Loucy (cell line): Measurements from ENCODE around the gene SAPCD1.
A peak's percentile ranks its signal among the peaks of the same experiment; 100 is the strongest.

Experiments used
- H2AFZ ChIP-seq: fragments of 200-600 bp; sonication (generic); 2 replicates; pipeline ENCODE4 v1.6.0; 2016; ENCODE audit warnings: antibody characterized with exemption, mild to moderate bottlenecking, low read length, moderate library complexity
- H3F3A ChIP-seq: fragments of 200-600 bp; 2 replicates; pipeline ENCODE4 v1.6.0; 2016; ENCODE audit warnings: antibody characterized with exemption, low read depth, mild to moderate bottlenecking
- H3K27me3 ChIP-seq: fragments of 200-600 bp; sonication (generic); 2 replicates; pipeline ENCODE4 v1.6.1; 2014; ENCODE audit warnings: low read length, mild to moderate bottlenecking; ENCODE audit not compliant: insufficient read depth, poor library complexity, severe bottlenecking
- H3K36me3 ChIP-seq: fragments of 200-600 bp; sonication (generic); 2 replicates; pipeline ENCODE4 v1.6.1; 2016; ENCODE audit warnings: low read length; ENCODE audit not compliant: insufficient read depth
- H3K4me1 ChIP-seq: fragments of 200-600 bp; sonication (generic); 2 replicates; pipeline ENCODE4 v1.5.1; 2014; ENCODE audit warnings: low read length, mild to moderate bottlenecking; ENCODE audit not compliant: insufficient read depth, poor library complexity, severe bottlenecking
- H3K4me2 ChIP-seq: fragments of 200-600 bp; sonication (generic); 2 replicates; pipeline ENCODE4 v1.6.0; 2014; ENCODE audit warnings: antibody characterized with exemption, low read length, low read depth, mild to moderate bottlenecking; ENCODE audit not compliant: poor library complexity, severe bottlenecking
- H3K4me3 ChIP-seq: fragments of 200-600 bp; sonication (generic); 2 replicates; pipeline ENCODE4 v1.5.1; 2014; ENCODE audit warnings: low read length, mild to moderate bottlenecking, mixed read lengths; ENCODE audit not compliant: poor library complexity, severe bottlenecking
- H3K79me2 ChIP-seq: fragments of 200-600 bp; sonication (generic); 2 replicates; pipeline ENCODE4 v1.6.1; 2014; ENCODE audit warnings: low read length; ENCODE audit not compliant: insufficient read depth
- H3K9ac ChIP-seq: fragments of 200-600 bp; sonication (generic); 2 replicates; pipeline ENCODE4 v1.6.0; 2014; ENCODE audit warnings: mild to moderate bottlenecking, low read depth, low read length, moderate library complexity; ENCODE audit not compliant: poor library complexity, severe bottlenecking
- H3K9me2 ChIP-seq: fragments of 200-600 bp; sonication (generic); replicated peaks from 2 replicates; pipeline ENCODE4 v1.6.1; 2016; ENCODE audit warnings: low read depth, low read length, mixed read lengths
- H3K9me3 ChIP-seq: fragments of 200-600 bp; sonication (generic); 2 replicates; pipeline ENCODE4 v1.6.1; 2014; ENCODE audit warnings: mild to moderate bottlenecking, antibody characterized with exemption, low read length, low read depth; ENCODE audit not compliant: insufficient read depth
- H4K20me1 ChIP-seq: fragments of 200-600 bp; sonication (generic); 2 replicates; pipeline ENCODE4 v1.6.0; 2014; ENCODE audit warnings: antibody characterized with exemption, low read length, mild to moderate bottlenecking; ENCODE audit not compliant: insufficient read depth, poor library complexity, severe bottlenecking
- CTCF ChIP-seq: fragments of 200-600 bp; sonication (generic); conservative IDR thresholded peaks from 2 replicates; pipeline ENCODE4 v1.5.1; 2014; ENCODE audit warnings: mild to moderate bottlenecking, antibody characterized with exemption, low read length
- EZH2phosphoT487 ChIP-seq: fragments of 200-600 bp; IDR thresholded peaks from 2 replicates; pipeline ENCODE4 v1.6.1; 2018; ENCODE audit warnings: antibody characterized with exemption, mild to moderate bottlenecking, moderate library complexity, borderline replicate concordance

SAPCD1 gene

GRCh38 chr6:31736768-31737314, 25.6 kb upstream of the SAPCD1 start:
- no peaks in the 10 kb centered on the region for H3K9me3 ChIP-seq
- TF ChIP-seq EZH2phosphoT487, result no peak
- TF ChIP-seq CTCF, result no peak
- peaks cover 22% of the 10 kb centered on the region for H3K36me3 ChIP-seq
- H3K4me2 ChIP-seq, result peak overlapping the region; percentile 99
- peaks cover 26% of the 10 kb centered on the region for H4K20me1 ChIP-seq
- peak overlapping the region; percentile 100 for H3K9ac ChIP-seq
- H3K4me3 ChIP-seq, result peak overlapping the region; percentile 100
- peaks cover 9% of the 10 kb centered on the region for H3K27me3 ChIP-seq
- H3K4me1 ChIP-seq, result peaks cover 60% of the 10 kb centered on the region
- no peak overlapping the region for H2AFZ ChIP-seq
- H3K79me2 ChIP-seq, result peaks cover 77% of the 10 kb centered on the region
- H3F3A ChIP-seq, result peaks cover 17% of the 10 kb centered on the region
- no peaks in the 10 kb centered on the region for H3K9me2 ChIP-seq

GRCh38 chr6:31737315-31737990, 25.0 kb upstream of the SAPCD1 start:
- peaks cover 57% of the 10 kb centered on the region for H3K4me1 ChIP-seq
- H3K36me3 ChIP-seq, result peaks cover 16% of the 10 kb centered on the region
- peaks cover 9% of the 10 kb centered on the region for H3K27me3 ChIP-seq
- H2AFZ ChIP-seq, result no peak overlapping the region
- H3K9me3 ChIP-seq, result no peaks in the 10 kb centered on the region
- peak overlapping the region; percentile 100 for H3K4me3 ChIP-seq
- H3K79me2 ChIP-seq, result peaks cover 73% of the 10 kb centered on the region
- no peak for TF ChIP-seq EZH2phosphoT487
- TF ChIP-seq CTCF, result no peak
- peak overlapping the region; percentile 99 for H3K4me2 ChIP-seq
- H3F3A ChIP-seq, result peaks cover 12% of the 10 kb centered on the region
- peaks cover 23% of the 10 kb centered on the region for H4K20me1 ChIP-seq
- H3K9ac ChIP-seq, result peak overlapping the region; percentile 100
- H3K9me2 ChIP-seq, result no peaks in the 10 kb centered on the region

- Histone ChIP-seq H3K4me3 (peak overlapping the region; percentile 100), H2AFZ (no peak overlapping the region), H3K4me1 (peaks cover 54% of the 10 kb centered on the region), H3F3A (peaks cover 10% of the 10 kb centered on the region), H3K9me3 (no peaks in the 10 kb centered on the region), H3K27me3 (peaks cover 9% of the 10 kb centered on the region), H3K9me2 (no peaks in the 10 kb centered on the region), H3K79me2 (peaks cover 65% of the 10 kb centered on the region), H3K36me3 (peaks cover 10% of the 10 kb centered on the region), H3K9ac (peak overlapping the region; percentile 100), H3K4me2 (peak overlapping the region; percentile 99), H4K20me1 (peaks cover 19% of the 10 kb centered on the region)
- TF ChIP-seq EZH2phosphoT487 (no peak), CTCF (peak; percentile 52)
Measured at GRCh38 chr6:31737991-31738979, 24.2 kb upstream of the SAPCD1 start.
